KMS-11 (cell line): Measurements from ENCODE around the gene ZNF681.

ENCODE experiments used
- H2AFZ ChIP-seq: fragments of 200-600 bp; sonication (generic); 2 replicates; pipeline ENCODE4 v1.6.1; 2016; ENCODE audit warnings: antibody characterized with exemption, mixed run types, low read depth
- H3K27ac ChIP-seq: fragments of 200-600 bp; sonication (generic); 2 replicates; pipeline ENCODE4 v1.6.1; 2016; ENCODE audit warnings: mild to moderate bottlenecking, mixed run types
- H3K27me3 ChIP-seq: fragments of 200-600 bp; sonication (generic); 2 replicates; pipeline ENCODE4 v1.6.1; 2017; ENCODE audit warnings: mild to moderate bottlenecking, low read depth, mixed run types, moderate library complexity; ENCODE audit not compliant: insufficient read depth
- H3K36me3 ChIP-seq: fragments of 200-600 bp; sonication (generic); 2 replicates; pipeline ENCODE4 v1.6.1; 2017; ENCODE audit warnings: mild to moderate bottlenecking, mixed run types; ENCODE audit not compliant: insufficient read depth
- H3K4me1 ChIP-seq: fragments of 200-600 bp; sonication (generic); 2 replicates; pipeline ENCODE4 v1.6.1; 2016; ENCODE audit warnings: mild to moderate bottlenecking, low read depth, mixed run types; ENCODE audit not compliant: poor library complexity, severe bottlenecking
- H3K4me2 ChIP-seq: fragments of 200-600 bp; sonication (generic); 2 replicates; pipeline ENCODE4 v1.7.0; 2016; ENCODE audit warnings: mild to moderate bottlenecking, mixed run types
- H3K4me3 ChIP-seq: fragments of 200-600 bp; sonication (generic); IDR thresholded peaks from 2 replicates; pipeline ENCODE4 v1.6.1; 2017; ENCODE audit warnings: low read depth, low read length, mixed read lengths; ENCODE audit not compliant: insufficient read depth
- H3K79me2 ChIP-seq: fragments of 200-600 bp; sonication (generic); 2 replicates; pipeline ENCODE4 v1.6.1; 2016; ENCODE audit warnings: low read depth, mixed run types; ENCODE audit not compliant: insufficient read depth
- H3K9ac ChIP-seq: fragments of 200-600 bp; sonication (generic); 2 replicates; pipeline ENCODE4 v1.6.1; 2016; ENCODE audit warnings: mild to moderate bottlenecking, mixed run types
- H4K20me1 ChIP-seq: fragments of 200-600 bp; sonication (generic); 2 replicates; pipeline ENCODE4 v1.6.1; 2016; ENCODE audit warnings: mild to moderate bottlenecking, mixed run types; ENCODE audit not compliant: insufficient read depth
- TF ChIP-seq, protein P1 (sequence below): fragments of 200-600 bp; sonication (generic); conservative IDR thresholded peaks from 2 replicates; pipeline ENCODE4 v1.6.1; 2017; ENCODE audit warnings: low read depth, mild to moderate bottlenecking, antibody characterized with exemption, low read length, moderate library complexity, mixed read lengths

Gene ZNF681

GRCh38 chr19:23718802-23719201, 39.9 kb downstream of the ZNF681 start:
- H3K79me2 ChIP-seq = no peaks in the 10 kb centered on the region

GRCh38 chr19:23716792-23717191, 41.9 kb downstream of the ZNF681 start:
- Histone ChIP-seq H3K79me2 (no peaks in the 10 kb centered on the region), H3K4me1 (peaks cover 10% of the 10 kb centered on the region), H3K4me3 (no peak overlapping the region), H3K9ac (no peak overlapping the region), H3K4me2 (no peak overlapping the region), H3K36me3 (no peaks in the 10 kb centered on the region), H3K27me3 (no peaks in the 10 kb centered on the region), H4K20me1 (no peaks in the 10 kb centered on the region), H2AFZ (no peak overlapping the region), H3K27ac (no peak overlapping the region)
- TF ChIP-seq, protein P1, sequence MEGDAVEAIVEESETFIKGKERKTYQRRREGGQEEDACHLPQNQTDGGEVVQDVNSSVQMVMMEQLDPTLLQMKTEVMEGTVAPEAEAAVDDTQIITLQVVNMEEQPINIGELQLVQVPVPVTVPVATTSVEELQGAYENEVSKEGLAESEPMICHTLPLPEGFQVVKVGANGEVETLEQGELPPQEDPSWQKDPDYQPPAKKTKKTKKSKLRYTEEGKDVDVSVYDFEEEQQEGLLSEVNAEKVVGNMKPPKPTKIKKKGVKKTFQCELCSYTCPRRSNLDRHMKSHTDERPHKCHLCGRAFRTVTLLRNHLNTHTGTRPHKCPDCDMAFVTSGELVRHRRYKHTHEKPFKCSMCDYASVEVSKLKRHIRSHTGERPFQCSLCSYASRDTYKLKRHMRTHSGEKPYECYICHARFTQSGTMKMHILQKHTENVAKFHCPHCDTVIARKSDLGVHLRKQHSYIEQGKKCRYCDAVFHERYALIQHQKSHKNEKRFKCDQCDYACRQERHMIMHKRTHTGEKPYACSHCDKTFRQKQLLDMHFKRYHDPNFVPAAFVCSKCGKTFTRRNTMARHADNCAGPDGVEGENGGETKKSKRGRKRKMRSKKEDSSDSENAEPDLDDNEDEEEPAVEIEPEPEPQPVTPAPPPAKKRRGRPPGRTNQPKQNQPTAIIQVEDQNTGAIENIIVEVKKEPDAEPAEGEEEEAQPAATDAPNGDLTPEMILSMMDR = no peak

More at GRCh38 chr19:23718802-23719201, 39.9 kb downstream of the ZNF681 start:
- no peak overlapping the region for H3K4me3 ChIP-seq
- H3K9ac ChIP-seq = no peak overlapping the region
- H3K4me1 ChIP-seq = peaks cover 10% of the 10 kb centered on the region
- no peaks in the 10 kb centered on the region for H3K36me3 ChIP-seq
- H3K27me3 ChIP-seq = no peaks in the 10 kb centered on the region
- H3K27ac ChIP-seq = no peak overlapping the region
- H2AFZ ChIP-seq = no peak overlapping the region
- no peaks in the 10 kb centered on the region for H4K20me1 ChIP-seq
- TF ChIP-seq, protein P1 = no peak
- no peak overlapping the region for H3K4me2 ChIP-seq

GRCh38 chr19:23709347-23709746, 49.3 kb downstream of the ZNF681 start:
- Histone ChIP-seq H4K20me1 (no peaks in the 10 kb centered on the region), H3K27me3 (no peaks in the 10 kb centered on the region), H3K4me3 (no peak overlapping the region), H3K9ac (no peak overlapping the region), H3K27ac (no peak overlapping the region), H3K4me1 (peaks cover 14% of the 10 kb centered on the region), H2AFZ (no peak overlapping the region), H3K4me2 (peak overlapping the region; percentile 36; the same call in 1 of the 2 replicates), H3K79me2 (no peaks in the 10 kb centered on the region), H3K36me3 (no peaks in the 10 kb centered on the region)
- TF ChIP-seq, protein P1 = no peak

DNA sequence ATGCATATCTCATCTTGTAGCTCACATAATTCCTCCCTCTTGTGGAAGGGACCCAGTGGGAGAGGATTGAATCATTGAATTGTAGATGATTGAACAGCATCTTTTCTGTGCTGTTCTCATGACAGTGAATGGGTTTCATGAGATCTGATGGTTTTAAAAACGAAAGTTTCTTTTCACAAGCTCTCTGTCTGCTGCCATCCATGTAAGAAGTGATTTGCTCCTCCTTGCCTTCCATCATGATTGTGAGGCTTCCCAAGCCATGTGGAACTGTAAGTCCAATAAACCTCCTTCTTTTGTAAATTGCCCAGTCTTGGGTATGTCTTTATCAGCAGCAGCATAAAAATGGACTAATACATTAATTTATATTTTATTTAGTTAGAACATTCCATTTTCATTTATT, 52.0 kb downstream of the ZNF681 start:
- Histone ChIP-seq H3K79me2 (no peaks in the 10 kb centered on the region), H3K4me1 (peaks cover 14% of the 10 kb centered on the region), H3K36me3 (no peaks in the 10 kb centered on the region), H3K4me2 (no peak overlapping the region), H2AFZ (no peak overlapping the region), H3K9ac (no peak overlapping the region), H3K27me3 (no peaks in the 10 kb centered on the region), H4K20me1 (no peaks in the 10 kb centered on the region), H3K27ac (no peak overlapping the region), H3K4me3 (no peak overlapping the region)
- TF ChIP-seq, protein P1 = no peak

DNA sequence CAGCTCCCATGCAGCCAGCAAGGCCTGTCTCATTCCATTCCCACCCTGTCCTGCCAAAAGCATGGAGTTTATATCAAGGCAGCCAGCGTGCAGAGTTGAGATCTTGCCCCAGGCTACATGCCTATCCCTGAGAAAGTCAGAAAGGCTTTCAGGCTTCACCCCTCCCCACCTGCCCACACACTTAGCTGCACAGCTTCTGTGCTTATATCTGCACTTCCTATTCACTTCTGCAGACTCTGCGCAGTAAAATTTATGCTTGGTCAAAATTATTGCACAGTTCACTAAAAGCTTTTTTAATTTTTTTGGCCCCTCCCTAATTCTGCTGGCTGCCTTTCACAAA, 59.2 kb downstream of the ZNF681 start:
- Histone ChIP-seq H3K27me3 (no peaks in the 10 kb centered on the region), H3K4me3 (no peak overlapping the region), H4K20me1 (no peaks in the 10 kb centered on the region), H3K27ac (no peak overlapping the region), H2AFZ (no peak overlapping the region), H3K4me2 (no peak overlapping the region), H3K79me2 (no peaks in the 10 kb centered on the region), H3K36me3 (no peaks in the 10 kb centered on the region), H3K4me1 (no peaks in the 10 kb centered on the region), H3K9ac (no peak overlapping the region)
- TF ChIP-seq, protein P1 = no peak
